ENCODE data around the gene PRPF38B.

The PRPF38B gene

GRCh38 chr1:108717774-108718316 is 25.7 kb downstream of the PRPF38B start:
- DNase-seq (ENCODE audit: low spot score): no peak

DNA sequence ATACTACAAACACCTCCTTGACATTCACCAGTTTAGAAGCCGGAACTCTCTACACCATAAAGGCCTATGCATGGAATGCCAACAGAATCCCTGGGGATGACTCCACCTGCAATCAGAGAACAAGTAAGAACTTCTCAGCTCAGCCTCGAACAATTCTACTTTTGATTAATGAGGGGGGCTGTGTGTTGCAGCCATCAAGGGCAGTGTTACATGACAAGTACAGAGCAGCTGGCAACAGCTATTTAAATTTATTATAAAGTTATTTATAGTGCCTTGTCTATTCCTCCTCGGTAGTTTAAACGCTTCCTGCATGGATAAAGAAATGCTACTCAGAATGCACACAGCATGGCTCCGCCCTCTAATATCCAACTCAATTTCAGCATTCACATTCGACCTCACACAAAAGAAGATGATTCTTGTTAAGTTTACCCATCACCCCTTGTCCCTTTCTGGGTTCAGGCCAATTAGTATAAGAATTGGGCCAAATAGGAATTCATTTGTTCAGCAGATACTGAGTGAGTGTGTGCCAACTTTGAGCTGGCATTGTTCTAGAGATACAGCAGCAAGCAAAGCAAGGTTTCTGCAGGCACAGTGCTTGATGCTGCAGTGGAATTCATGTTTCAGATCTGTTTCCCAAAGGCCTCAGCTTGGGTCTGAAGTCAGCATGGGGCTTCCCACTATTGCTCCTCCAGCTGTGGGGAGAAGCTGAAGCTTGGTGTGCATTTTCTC is 27.0 kb downstream of the PRPF38B start:
- DNase-seq (ENCODE audit: low spot score): no peak

- DNase-seq (ENCODE audit: low spot score): peak; percentile 57
These were observed 27.7 kb downstream of the PRPF38B start for GRCh38 chr1:108719656-108720435.

GRCh38 chr1:108722292-108722691 is 30.2 kb downstream of the PRPF38B start:
- DNase-seq (ENCODE audit: low spot score): peak; percentile 45

DNA sequence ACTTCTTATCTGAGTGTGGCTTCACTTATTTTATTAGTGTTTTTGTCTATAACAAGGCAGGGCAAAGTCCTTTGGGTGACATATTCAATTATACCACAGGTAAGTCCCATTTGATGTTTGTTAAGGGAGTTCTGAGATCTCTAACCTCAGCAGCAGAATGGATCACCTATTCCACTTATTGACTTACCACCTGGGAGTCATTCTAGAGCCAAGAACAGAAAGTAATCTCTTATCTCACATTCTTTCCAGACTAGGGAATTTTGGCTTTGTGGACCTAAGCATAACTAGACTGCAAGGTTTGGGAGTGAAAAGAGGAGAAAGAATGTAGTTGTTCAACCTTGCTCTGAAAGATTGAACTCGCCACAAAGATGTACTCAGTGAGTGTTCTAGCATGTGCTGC is 33.8 kb downstream of the PRPF38B start:
- DNase-seq (ENCODE audit: low spot score): no peak

DNA sequence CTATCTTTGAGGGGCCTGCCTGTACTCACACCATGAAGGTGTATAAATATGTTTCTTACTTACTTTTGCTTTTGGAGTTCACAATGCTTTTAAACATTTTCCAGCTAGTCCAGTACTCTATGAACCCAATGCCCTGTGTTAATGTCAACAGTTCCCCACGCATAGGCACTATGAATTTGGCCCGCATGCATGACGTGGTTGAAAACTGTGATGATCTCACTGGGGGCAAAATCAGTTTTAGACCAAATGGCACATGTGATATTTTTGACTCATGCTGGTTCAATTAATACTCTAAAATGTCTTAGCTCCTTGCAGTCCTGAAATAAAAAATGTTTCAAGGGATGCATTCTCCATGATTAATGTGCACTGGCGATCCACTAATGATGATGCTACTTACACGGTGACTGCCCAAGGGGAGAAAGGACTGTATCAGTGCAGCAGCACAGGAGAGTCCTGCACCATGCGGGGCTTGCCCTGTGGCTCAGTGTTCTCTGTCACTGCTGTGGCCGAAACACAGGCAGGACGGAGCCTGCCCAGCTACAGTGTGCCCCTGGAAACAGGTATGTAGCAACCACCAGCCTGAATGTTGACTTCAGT is 36.3 kb downstream of the PRPF38B start:
- no peak for DNase-seq (ENCODE audit: low spot score)

DNA sequence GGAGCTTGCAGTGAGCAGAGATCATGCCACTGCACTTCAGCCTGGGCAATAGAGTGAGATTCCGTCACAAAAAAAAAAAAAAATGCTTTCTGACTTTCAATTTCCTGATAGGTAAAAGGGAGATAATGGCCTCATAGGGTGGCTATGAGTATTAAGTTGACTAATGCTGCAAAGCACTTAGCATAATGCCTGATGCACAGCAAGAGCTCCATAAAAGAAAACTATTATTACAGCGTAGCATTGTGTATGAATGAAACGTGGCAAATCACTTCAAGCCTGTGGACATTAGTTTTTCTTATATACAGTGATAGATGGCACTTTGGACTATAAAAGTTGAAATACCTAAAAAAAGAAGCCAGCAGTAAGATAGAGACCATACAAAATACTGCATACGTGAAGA is 37.4 kb downstream of the PRPF38B start:
- no peak for DNase-seq (ENCODE audit: low spot score)

DNA sequence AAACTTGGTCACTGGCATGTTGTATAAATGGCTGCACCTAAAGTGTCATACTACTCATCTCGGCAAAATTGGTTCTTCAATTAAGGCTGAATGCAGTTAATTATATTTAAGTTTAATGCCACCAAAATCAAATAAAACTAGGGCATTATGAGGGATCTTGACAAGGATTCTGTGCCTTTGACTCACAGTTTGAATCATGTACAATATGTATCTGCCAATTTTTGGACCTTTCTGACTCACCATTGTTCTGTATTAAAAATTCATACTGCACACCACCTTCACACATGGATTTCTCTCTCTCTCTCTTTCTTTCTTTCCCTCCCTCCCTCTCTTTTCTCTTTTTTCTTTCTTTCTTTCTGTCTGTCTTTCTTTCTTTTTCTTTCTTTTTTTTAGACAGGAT is 40.3 kb downstream of the PRPF38B start:
- DNase-seq (ENCODE audit: low spot score): no peak

DNA sequence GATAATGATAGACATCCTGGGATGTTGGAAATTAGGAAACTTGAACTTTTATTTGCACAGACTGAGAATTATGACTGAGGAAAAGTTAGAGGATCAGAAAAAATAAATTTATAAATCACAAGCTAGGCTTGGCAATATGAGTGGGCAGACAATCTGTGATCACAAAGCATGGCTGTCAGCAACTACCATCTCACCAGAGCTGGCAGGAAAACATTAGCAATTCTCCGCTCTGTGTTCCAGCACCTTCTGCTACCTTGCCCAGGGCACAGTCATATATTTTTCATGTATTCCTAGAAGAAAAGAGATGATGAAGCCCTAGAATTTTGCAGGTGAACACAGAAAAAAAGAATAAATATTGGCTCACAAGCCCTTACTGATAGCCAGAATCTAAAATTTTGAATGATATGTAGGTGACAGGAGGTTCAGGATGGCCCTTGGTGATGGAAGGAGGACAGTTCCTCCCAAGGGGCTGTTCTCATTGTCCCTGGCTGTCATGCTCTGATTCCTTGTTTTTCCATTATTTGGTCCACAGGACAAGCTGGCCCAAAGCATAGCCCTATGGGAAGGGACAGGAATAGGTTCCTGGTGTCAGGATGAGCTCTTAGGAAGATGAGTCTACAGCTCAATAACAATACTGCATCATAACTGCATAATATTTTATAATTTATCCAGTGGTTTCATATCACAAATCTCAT is 42.2 kb downstream of the PRPF38B start:
- no peak for DNase-seq (ENCODE audit: low spot score)

DNA sequence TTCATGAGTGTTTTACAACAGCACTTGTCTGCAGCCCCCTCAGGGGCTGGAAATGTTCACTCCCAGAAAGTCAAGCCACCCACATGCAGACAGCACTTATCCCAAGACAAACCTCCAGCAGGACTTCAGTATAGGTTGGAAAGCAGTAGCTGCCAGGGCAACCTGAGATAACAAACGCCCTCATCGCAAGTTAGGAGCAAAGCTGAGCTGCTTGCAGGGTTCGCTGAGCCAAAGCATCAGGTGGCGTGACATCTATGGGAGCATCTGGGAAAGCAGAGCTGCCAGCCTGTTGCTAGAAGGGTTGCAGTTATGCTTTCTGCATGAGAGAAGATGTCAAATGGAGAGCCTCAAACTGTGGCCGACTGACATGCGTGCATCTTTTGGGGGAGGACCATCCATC is 50.1 kb downstream of the PRPF38B start:
- DNase-seq (ENCODE audit: low spot score): no peak

DNA sequence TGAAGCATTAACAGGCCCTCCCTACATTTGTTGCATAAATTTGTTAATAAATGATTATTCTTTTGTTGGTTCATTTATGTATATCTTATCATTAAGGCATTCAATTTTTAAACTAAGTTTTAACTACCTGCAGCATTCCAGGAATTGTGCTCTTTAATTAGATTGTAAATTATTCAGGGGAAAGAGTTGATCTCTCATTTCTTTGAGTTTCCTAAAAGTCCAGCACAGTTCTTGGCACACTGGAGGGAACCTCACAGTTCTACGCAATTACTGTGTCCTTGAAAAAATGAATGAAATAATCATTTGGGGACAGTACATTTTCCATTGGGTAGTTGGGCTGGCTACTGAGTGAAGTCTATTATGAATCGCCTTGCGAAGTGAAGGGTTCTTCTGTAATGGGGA is 53.9 kb downstream of the PRPF38B start:
- no peak for DNase-seq (ENCODE audit: low spot score)

DNA sequence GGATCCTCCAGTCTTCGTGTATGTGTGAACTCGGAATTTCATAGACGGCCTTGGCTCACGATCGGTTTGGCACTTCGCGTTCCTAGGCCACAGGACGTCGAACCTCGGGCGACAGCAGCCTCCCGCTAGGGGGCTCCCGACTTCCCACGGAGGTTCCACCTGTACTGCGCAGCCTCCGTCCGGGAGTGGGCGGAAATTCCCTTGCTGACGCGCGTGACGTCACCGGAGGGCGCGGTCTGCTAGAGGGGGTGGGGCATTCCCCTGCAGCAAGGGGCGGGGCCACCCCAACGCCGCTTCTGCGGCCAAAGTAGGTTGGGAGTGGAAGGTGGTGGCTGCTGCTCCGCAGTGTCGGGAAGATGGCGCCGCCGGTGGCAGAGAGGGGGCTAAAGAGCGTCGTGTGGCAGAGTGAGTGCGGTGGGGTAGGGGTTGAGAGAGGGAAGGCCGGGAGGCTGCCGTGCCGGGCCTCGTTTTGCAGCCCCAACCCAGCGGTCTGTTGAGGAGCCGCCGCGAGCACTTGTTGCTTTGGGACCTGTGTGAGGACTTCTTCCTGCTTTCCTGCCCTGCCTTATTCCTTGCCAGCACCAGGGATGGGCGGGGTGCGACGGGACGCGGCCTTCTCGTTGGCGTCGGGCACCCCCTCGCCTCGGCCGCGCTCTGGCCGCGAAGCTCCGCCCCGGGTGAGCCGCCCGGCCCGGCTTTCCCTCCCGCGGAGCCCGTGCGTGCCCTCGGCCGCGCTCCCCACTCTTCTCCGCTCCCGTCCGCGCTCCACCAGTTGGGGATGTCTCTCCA is 54.5 kb downstream of the PRPF38B start, which contains the start of gene STXBP3:
TSS of gene STXBP3 (plus strand) at position 293 of the 789 bp plus-strand sequence. CDS start at position 357, 64 bp downstream.
- DNase-seq (ENCODE audit: low spot score): peak; percentile 98

- DNase-seq (ENCODE audit: low spot score): peak; percentile 86
These were observed 55.2 kb downstream of the PRPF38B start for GRCh38 chr1:108747171-108747850.

DNA sequence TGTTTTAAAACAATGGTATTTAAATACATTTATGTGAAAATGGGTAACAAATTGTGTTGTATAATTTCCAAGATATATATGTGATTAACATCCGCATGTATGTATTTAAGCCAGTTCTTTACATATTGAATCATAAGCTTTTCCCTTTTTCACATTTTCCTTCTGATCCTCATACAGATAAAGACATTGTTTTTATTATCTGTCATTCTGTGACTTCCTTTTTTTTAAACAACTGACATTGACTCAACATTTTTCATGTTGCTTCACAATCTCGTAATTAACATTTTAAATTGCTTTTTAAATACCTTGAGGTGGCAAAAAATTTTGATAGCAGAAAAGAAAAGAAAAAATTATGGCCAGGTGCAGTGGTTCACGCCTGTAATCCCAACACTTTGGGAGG is 55.8 kb downstream of the PRPF38B start:
- no peak for DNase-seq (ENCODE audit: low spot score)

GRCh38 chr1:108749081-108749480 is 57.0 kb downstream of the PRPF38B start:
- no peak for DNase-seq (ENCODE audit: low spot score)

- DNase-seq (ENCODE audit: low spot score): no peak
These were observed 58.5 kb downstream of the PRPF38B start for GRCh38 chr1:108750476-108751181.
